ENCODE data around the gene ABHD14A. TPM values are rescaled to one million over a fixed set of nuclear protein-coding genes. Genes with fewer than 3 reads are reported as not detected.

ABHD14A gene
- total and polyA plus RNA-seq, 2 of the 4 experiments (the other 2 are of a cell fraction), result 3.4 to 10.0 TPM

GRCh38 chr3:51974277-51974962 lies 444 bp upstream of the ABHD14A start:
- ATAC-seq (ENCODE audit: low read depth) (peak; percentile 1), DNase-seq (no peak)
- H4K5ac ChIP-seq (ENCODE audit: low read depth, low read length), result peak overlapping the region; percentile 95
- H2AFZ ChIP-seq (replicated peaks; ENCODE audit: low read length, poor library complexity), result peak overlapping the region; percentile 97
- peak overlapping the region; percentile 84 for H2BK15ac ChIP-seq (ENCODE audit: low read depth, low read length)
- TF ChIP-seq SMC3 (IDR thresholded peaks at IDR 0.05; ENCODE audit: low read depth, low read length) (no peak), CEBPB (IDR thresholded peaks at IDR 0.05; ENCODE audit: low read depth, low read length) (no peak), CHD1 (IDR thresholded peaks at IDR 0.05; ENCODE audit: low read depth, low read length) (no peak), RCOR1 (IDR thresholded peaks at IDR 0.05; ENCODE audit: insufficient replicate concordance, low read length) (no peak), USF2 (IDR thresholded peaks at IDR 0.05; ENCODE audit: low read depth, low read length) (no peak), NFE2L2 (IDR thresholded peaks at IDR 0.05; ENCODE audit: low read depth, low read length) (no peak), BHLHE40 (IDR thresholded peaks at IDR 0.05; ENCODE audit: low read depth, low read length) (no peak), MAFK (IDR thresholded peaks at IDR 0.05; ENCODE audit: low read depth, low read length) (no peak)
- TF ChIP-seq, protein P1, sequence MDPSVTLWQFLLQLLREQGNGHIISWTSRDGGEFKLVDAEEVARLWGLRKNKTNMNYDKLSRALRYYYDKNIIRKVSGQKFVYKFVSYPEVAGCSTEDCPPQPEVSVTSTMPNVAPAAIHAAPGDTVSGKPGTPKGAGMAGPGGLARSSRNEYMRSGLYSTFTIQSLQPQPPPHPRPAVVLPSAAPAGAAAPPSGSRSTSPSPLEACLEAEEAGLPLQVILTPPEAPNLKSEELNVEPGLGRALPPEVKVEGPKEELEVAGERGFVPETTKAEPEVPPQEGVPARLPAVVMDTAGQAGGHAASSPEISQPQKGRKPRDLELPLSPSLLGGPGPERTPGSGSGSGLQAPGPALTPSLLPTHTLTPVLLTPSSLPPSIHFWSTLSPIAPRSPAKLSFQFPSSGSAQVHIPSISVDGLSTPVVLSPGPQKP (IDR thresholded peaks at IDR 0.05; ENCODE audit: borderline replicate concordance, low read depth, low read length), result no peak
- TF ChIP-seq, protein P2, sequence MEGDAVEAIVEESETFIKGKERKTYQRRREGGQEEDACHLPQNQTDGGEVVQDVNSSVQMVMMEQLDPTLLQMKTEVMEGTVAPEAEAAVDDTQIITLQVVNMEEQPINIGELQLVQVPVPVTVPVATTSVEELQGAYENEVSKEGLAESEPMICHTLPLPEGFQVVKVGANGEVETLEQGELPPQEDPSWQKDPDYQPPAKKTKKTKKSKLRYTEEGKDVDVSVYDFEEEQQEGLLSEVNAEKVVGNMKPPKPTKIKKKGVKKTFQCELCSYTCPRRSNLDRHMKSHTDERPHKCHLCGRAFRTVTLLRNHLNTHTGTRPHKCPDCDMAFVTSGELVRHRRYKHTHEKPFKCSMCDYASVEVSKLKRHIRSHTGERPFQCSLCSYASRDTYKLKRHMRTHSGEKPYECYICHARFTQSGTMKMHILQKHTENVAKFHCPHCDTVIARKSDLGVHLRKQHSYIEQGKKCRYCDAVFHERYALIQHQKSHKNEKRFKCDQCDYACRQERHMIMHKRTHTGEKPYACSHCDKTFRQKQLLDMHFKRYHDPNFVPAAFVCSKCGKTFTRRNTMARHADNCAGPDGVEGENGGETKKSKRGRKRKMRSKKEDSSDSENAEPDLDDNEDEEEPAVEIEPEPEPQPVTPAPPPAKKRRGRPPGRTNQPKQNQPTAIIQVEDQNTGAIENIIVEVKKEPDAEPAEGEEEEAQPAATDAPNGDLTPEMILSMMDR (conservative IDR thresholded peaks at IDR 0.05; ENCODE audit: low read depth, low read length), result no peak
- peak overlapping the region; percentile 91 for H4K91ac ChIP-seq (ENCODE audit: insufficient read depth, low read depth, low read length)
- peak overlapping the region; percentile 68 for H2BK120ac ChIP-seq (ENCODE audit: low read depth, low read length)
- peaks cover 10 to 37% of the 10 kb centered on the region in 2 experiments; a peak in 3 of 4 replicates for H3K79me1 ChIP-seq (ENCODE audit: low read depth in 1 of 2, low read length in 2 of 2)
- peaks cover 13% of the 10 kb centered on the region for H3K4me1 ChIP-seq (ENCODE audit: control insufficient read depth, insufficient read depth, low read length)
- H3K4me2 ChIP-seq (ENCODE audit: low read depth, low read length), result peak overlapping the region; percentile 93
- no TSS peak for BruUV-seq (replicated peaks)
- peak overlapping the region; percentile 70 for H2BK5ac ChIP-seq (ENCODE audit: low read depth, low read length, poor library complexity, severe bottlenecking)
- peak overlapping the region; percentile 95 for H3K4ac ChIP-seq (ENCODE audit: low read depth, low read length)
- peak overlapping the region; percentile 95 for H3K23ac ChIP-seq (ENCODE audit: low read depth, low read length)
- peak overlapping the region; percentile 71 for H2AK9ac ChIP-seq (replicated peaks; ENCODE audit: low read depth, low read length, poor library complexity)
- H2AK5ac ChIP-seq (ENCODE audit: low read depth, low read length), result peak overlapping the region; percentile 95
- 34% methylated on average over 16 of the region's 30 CpGs; no CpG with 5 or more reads in 1 of the 2 experiments for WGBS, 2 experiments (ENCODE audit: extremely low coverage in 2 of 2, insufficient read length in 1 of 2)
- POLR2A ChIA-PET (ENCODE audit: unreplicated experiment), result no interaction called here
- H3K9me3 ChIP-seq (ENCODE audit: control insufficient read depth, insufficient read depth, low read length), result no peaks in the 10 kb centered on the region
- H4K20me1 ChIP-seq (ENCODE audit: insufficient read depth, low read length), result peaks cover 4% of the 10 kb centered on the region; the same call in 1 of the 2 replicates
- H4K8ac ChIP-seq (ENCODE audit: low read depth in 2 of 2, low read length in 2 of 2), result peak overlapping the region; percentile 90 to 98
- in situ Hi-C loops (cut with MboI; ENCODE audit: low sequenced_read_pairs), result loop anchor here (25.0 kb wide), 1 partner anchor 1637 kb away; the partner anchor contains the start of genes RASSF1, TUSC2 and ZMYND10
- H3K9me1 ChIP-seq (ENCODE audit: insufficient read depth, low read length), result peaks cover 12% of the 10 kb centered on the region
- H3K14ac ChIP-seq (replicated peaks; ENCODE audit: low read depth, low read length), result peak overlapping the region; percentile 92
- H2BK20ac ChIP-seq (ENCODE audit: low read depth, low read length), result peak overlapping the region; percentile 72; the same call in 1 of the 2 replicates
- H3K18ac ChIP-seq (ENCODE audit: low read depth, low read length), result peak overlapping the region; percentile 50
- peak overlapping the region; percentile 44 for H3K4me3 ChIP-seq (ENCODE audit: insufficient read depth, low read depth, low read length)
- H3K27ac ChIP-seq (ENCODE audit: insufficient read depth, low read length), result peak overlapping the region; percentile 43
- H3K36me3 ChIP-seq (ENCODE audit: control insufficient read depth, insufficient read depth, low read length), result no peaks in the 10 kb centered on the region; the same call in 1 of the 2 replicates
- H3K9ac ChIP-seq (ENCODE audit: low read depth, low read length), result peak overlapping the region; percentile 61
- no peaks in the 10 kb centered on the region for H3K27me3 ChIP-seq (ENCODE audit: control insufficient read depth, insufficient read depth, low read length)
- intact Hi-C loops (cut with micrococcal nuclease), result loop anchor here (1.0 kb wide), 1 partner anchor 32 kb away; the partner anchor contains the start of gene PARP3
- peak overlapping the region; percentile 68; the same call in 1 of the 2 replicates for H3K56ac ChIP-seq (ENCODE audit: extremely low read depth, insufficient read depth, low read length)
- dilution Hi-C loops (cut with HindIII; ENCODE audit: low sequenced_read_pairs, unreplicated experiment), result no loop called here
- CTCF ChIA-PET, result interaction anchor here (0.5 to 1.3 kb wide), 7 partner anchors 8 to 37 kb away, joined by 3 to 10 read pairs (median 4); partner anchors contain the start of gene ACY1
